ENCODE measurements around the gene TBL1Y.

Gene TBL1Y

DNA sequence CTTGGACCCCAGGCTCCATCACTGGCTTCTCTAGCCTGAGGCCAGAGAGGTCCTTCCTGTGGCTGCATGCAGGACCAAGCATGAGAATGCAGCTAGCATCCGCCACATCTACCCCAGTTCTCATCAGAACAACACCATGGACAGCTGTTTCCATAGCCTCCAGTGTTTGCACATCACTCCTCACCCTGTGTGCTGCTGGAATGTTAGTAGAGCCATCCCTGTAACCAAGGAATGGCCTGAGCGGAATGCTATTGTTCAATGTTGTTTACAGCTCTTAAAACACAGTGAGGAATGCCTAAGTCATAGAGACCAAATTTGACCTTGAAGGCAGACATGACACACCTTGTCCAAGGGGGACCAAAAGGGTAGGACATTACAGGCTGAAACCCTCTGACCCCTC is 183.9 kb downstream of the TBL1Y start:
- H3K9me3 ChIP-seq (ENCODE audit: control insufficient read depth, low read depth, low read length), result no peaks in the 10 kb centered on the region
- H3K36me3 ChIP-seq (ENCODE audit: control insufficient read depth, low read depth, low read length), result no peaks in the 10 kb centered on the region
- no peak overlapping the region for H3K4me3 ChIP-seq (ENCODE audit: low read length)
- no peaks in the 10 kb centered on the region for H3K4me1 ChIP-seq (ENCODE audit: control insufficient read depth, low read depth, low read length)
- no peak overlapping the region for H3K27ac ChIP-seq (ENCODE audit: low read length)
- H3K9ac ChIP-seq (ENCODE audit: low read length), result no peak overlapping the region
- H3K27me3 ChIP-seq (ENCODE audit: control insufficient read depth, insufficient read depth, low read length), result no peaks in the 10 kb centered on the region

DNA sequence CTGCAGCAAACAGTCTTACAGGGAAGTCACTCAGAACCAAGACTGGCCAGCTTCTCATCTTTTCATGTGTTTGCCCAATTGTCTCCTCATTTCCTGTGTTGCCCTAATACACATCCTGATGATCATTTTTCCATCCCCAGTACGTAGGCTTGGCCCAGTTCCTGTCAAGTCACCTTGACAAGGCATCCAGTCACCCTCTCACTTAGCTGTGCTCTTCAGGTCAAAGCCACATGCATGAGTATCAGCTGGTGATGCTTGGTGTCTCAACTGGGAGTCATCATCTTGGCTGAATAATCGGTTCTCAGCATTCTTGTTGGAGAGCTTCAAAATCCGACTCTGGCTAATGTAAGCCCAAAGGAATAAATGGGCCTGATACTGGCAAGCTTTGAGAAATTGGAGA is 186.5 kb downstream of the TBL1Y start:
- no peaks in the 10 kb centered on the region for H3K27me3 ChIP-seq (ENCODE audit: control insufficient read depth, insufficient read depth, low read length)
- H3K4me1 ChIP-seq (ENCODE audit: control insufficient read depth, low read depth, low read length), result no peaks in the 10 kb centered on the region
- H3K9me3 ChIP-seq (ENCODE audit: control insufficient read depth, low read depth, low read length), result no peaks in the 10 kb centered on the region
- H3K27ac ChIP-seq (ENCODE audit: low read length), result no peak overlapping the region
- H3K9ac ChIP-seq (ENCODE audit: low read length), result no peak overlapping the region
- no peaks in the 10 kb centered on the region for H3K36me3 ChIP-seq (ENCODE audit: control insufficient read depth, low read depth, low read length)
- no peak overlapping the region for H3K4me3 ChIP-seq (ENCODE audit: low read length)

DNA sequence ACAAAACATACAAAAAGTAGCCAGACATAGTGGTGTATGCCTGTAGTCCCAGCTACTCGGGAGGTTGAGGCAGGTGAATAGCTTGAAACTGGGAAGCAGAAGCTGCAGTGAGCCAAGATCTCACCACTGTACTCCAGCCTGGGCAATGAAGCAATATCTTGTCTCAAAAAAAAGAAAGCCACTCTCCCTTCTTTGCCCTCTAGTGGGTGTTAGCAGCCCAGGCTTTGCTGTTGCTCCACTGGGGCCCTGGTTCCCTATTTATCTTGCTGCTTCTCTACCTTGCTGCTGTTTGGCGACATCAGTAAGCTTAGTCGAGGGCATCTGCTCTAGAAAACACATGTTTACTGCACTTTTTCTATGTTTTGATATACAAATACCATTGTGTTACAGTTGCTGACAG is 189.2 kb downstream of the TBL1Y start:
- no peaks in the 10 kb centered on the region for H3K4me1 ChIP-seq (ENCODE audit: control insufficient read depth, low read depth, low read length)
- no peak overlapping the region for H3K4me3 ChIP-seq (ENCODE audit: low read length)
- H3K9me3 ChIP-seq (ENCODE audit: control insufficient read depth, low read depth, low read length), result no peaks in the 10 kb centered on the region
- no peak overlapping the region for H3K9ac ChIP-seq (ENCODE audit: low read length)
- no peaks in the 10 kb centered on the region for H3K36me3 ChIP-seq (ENCODE audit: control insufficient read depth, low read depth, low read length)
- no peaks in the 10 kb centered on the region for H3K27me3 ChIP-seq (ENCODE audit: control insufficient read depth, insufficient read depth, low read length)
- H3K27ac ChIP-seq (ENCODE audit: low read length), result no peak overlapping the region

DNA sequence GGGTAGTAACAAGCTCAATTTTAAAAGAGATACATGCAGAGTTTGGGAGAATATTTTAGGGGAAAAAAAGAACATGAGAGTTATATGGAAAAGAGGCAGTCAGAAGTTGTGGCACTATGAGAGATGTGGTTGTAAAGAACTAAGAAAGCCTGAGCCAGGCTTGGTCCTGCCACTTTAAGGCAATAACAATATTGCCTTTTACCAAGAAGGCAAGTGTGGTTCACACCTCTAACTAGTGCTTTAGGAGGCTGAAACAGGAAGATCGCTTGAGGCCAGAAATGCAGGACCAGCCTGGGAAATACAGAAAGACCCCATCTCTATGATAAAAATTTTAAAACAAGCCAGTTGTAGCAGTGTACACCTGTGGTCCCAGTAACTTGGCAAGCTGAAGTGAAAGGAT is 192.2 kb downstream of the TBL1Y start:
- H3K4me3 ChIP-seq (ENCODE audit: low read length), result no peak overlapping the region
- H3K27ac ChIP-seq (ENCODE audit: low read length), result no peak overlapping the region
- H3K4me1 ChIP-seq (ENCODE audit: control insufficient read depth, low read depth, low read length), result no peaks in the 10 kb centered on the region
- no peaks in the 10 kb centered on the region for H3K36me3 ChIP-seq (ENCODE audit: control insufficient read depth, low read depth, low read length)
- H3K9ac ChIP-seq (ENCODE audit: low read length), result no peak overlapping the region
- H3K27me3 ChIP-seq (ENCODE audit: control insufficient read depth, insufficient read depth, low read length), result no peaks in the 10 kb centered on the region
- H3K9me3 ChIP-seq (ENCODE audit: control insufficient read depth, low read depth, low read length), result no peaks in the 10 kb centered on the region

DNA sequence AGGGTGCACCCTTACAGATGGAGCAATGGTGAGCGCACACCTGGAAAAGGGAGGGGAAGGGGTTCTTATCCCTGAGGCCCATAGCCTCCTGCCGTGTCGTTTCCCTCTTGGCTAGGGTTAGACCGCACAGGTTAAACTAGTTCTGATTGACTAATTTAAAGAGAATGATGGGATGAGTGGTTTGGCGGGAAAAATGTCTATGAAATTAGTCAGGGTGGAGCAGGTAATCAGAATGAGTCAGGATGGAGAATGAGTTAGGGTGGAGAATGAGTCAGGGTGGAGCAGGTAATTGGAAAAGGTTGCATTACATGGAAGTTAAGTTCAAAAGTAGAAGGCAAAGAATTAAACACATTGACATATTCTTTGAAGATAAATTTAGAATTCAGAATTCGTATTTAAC is 196.7 kb downstream of the TBL1Y start:
- Histone ChIP-seq H3K9me3 (ENCODE audit: control insufficient read depth, low read depth, low read length) (no peaks in the 10 kb centered on the region), H3K4me1 (ENCODE audit: control insufficient read depth, low read depth, low read length) (no peaks in the 10 kb centered on the region), H3K36me3 (ENCODE audit: control insufficient read depth, low read depth, low read length) (no peaks in the 10 kb centered on the region), H3K4me3 (ENCODE audit: low read length) (no peak overlapping the region), H3K9ac (ENCODE audit: low read length) (no peak overlapping the region), H3K27me3 (ENCODE audit: control insufficient read depth, insufficient read depth, low read length) (no peaks in the 10 kb centered on the region), H3K27ac (ENCODE audit: low read length) (no peak overlapping the region)

DNA sequence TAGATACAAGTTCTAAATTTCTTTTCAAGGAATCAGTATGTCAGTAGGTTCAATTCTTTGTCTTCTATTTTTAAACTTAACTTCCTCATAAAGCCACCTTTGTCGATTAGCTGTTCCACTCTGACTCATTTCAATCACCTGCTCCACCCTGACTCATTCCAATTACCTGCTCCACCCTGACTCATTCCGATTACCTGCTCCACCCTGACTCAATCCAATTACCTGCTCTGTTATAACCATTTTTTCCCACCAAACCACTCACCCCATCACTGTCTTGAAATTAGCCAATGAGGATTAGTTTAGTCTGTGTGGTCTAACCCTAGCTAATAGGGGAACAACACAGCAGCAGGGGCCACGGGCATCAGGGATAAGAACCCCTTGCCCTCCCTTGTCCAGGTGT is 199.6 kb downstream of the TBL1Y start:
- no peak overlapping the region for H3K9ac ChIP-seq (ENCODE audit: low read length)
- no peaks in the 10 kb centered on the region for H3K4me1 ChIP-seq (ENCODE audit: control insufficient read depth, low read depth, low read length)
- no peaks in the 10 kb centered on the region for H3K9me3 ChIP-seq (ENCODE audit: control insufficient read depth, low read depth, low read length)
- no peak overlapping the region for H3K4me3 ChIP-seq (ENCODE audit: low read length)
- no peaks in the 10 kb centered on the region for H3K27me3 ChIP-seq (ENCODE audit: control insufficient read depth, insufficient read depth, low read length)
- H3K27ac ChIP-seq (ENCODE audit: low read length), result no peak overlapping the region
- H3K36me3 ChIP-seq (ENCODE audit: control insufficient read depth, low read depth, low read length), result no peaks in the 10 kb centered on the region

DNA sequence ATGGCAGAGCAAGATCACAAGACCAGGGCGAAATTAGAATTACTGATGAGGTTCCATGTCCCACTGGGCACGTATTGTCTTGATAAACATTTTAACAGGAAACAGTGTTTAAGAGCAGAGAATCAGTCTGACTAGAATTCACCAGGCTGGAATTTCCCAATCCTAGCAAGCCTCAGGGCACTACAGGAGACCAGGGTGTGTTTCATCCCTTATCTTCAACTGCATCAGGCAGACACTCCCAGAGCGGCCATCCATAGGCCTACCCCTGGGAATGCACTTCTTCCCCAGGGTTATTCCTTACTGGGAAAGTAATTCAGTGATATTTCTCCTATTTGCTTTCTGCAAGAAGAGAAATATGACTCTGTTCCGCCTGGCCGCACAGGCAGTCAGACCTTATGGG is 205.4 kb downstream of the TBL1Y start:
- no peak overlapping the region for H3K4me3 ChIP-seq (ENCODE audit: low read length)
- no peaks in the 10 kb centered on the region for H3K36me3 ChIP-seq (ENCODE audit: control insufficient read depth, low read depth, low read length)
- no peak overlapping the region for H3K9ac ChIP-seq (ENCODE audit: low read length)
- no peak overlapping the region for H3K27ac ChIP-seq (ENCODE audit: low read length)
- no peaks in the 10 kb centered on the region for H3K4me1 ChIP-seq (ENCODE audit: control insufficient read depth, low read depth, low read length)
- H3K27me3 ChIP-seq (ENCODE audit: control insufficient read depth, insufficient read depth, low read length), result no peaks in the 10 kb centered on the region
- no peaks in the 10 kb centered on the region for H3K9me3 ChIP-seq (ENCODE audit: control insufficient read depth, low read depth, low read length)

DNA sequence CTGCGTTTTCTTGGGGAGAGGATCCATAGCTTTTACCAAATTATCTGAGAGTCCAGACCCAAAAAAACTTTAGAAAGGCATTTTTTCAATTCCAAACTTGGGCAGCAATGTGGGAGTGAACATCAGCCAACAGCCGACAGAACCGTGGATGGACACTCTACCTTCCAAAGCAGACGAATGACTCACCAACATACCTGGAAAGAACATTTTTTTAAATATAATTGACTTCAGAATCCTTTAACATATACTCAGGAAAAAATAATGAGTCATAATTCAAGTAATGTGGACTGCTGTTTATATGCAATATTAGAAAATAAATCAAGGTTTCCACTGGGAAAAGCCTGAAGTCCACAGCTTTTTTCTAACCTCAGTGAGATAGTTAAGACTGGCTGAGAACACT is 211.7 kb downstream of the TBL1Y start:
- H3K9ac ChIP-seq (ENCODE audit: low read length), result no peak overlapping the region
- H3K36me3 ChIP-seq (ENCODE audit: control insufficient read depth, low read depth, low read length), result no peaks in the 10 kb centered on the region
- H3K27ac ChIP-seq (ENCODE audit: low read length), result no peak overlapping the region
- no peaks in the 10 kb centered on the region for H3K27me3 ChIP-seq (ENCODE audit: control insufficient read depth, insufficient read depth, low read length)
- H3K9me3 ChIP-seq (ENCODE audit: control insufficient read depth, low read depth, low read length), result no peaks in the 10 kb centered on the region
- H3K4me3 ChIP-seq (ENCODE audit: low read length), result no peak overlapping the region
- no peaks in the 10 kb centered on the region for H3K4me1 ChIP-seq (ENCODE audit: control insufficient read depth, low read depth, low read length)

DNA sequence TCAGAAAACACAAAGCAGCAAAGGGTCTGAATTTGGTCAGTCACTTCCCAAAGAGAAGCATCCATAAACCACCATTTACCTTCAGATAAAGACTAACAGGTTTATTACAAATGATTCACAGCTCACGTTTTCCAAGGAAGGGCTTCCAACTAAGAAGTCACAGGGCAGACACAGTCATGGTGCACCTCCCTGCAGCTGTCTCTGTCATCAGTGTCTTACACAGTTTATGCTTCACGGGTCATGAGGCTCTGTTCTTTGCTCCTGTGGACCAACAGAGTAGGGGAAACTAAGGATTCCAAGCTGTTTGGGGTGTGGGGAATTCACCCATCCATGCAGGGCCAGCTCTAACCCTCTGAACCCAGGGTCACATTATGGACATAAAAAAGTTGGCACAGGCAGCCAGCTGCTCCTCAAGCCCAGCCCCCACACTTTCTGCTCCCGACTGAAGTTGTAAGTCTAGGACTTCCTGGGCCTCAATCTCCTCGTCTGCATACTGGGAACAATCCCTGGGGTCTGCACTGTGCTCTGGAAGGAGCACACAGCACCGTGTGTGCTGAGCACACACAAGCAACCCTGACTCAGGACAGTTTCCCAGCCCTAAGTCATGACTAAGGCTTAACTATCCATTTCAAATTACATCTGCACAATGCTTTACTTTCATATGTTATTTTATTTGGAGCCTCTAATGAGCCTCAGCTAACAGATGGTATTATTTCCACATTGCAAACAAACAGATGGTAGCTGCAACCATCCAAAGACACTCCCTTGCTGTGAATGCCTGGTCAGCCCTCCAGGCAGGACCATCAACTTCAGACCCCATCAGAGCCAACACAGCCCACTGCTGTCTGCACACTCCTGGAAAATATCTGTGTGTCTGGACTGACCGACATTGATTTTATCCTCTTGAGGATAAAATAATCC is 214.9 kb downstream of the TBL1Y start:
- H3K27me3 ChIP-seq (ENCODE audit: control insufficient read depth, insufficient read depth, low read length), result no peaks in the 10 kb centered on the region
- H3K4me1 ChIP-seq (ENCODE audit: control insufficient read depth, low read depth, low read length), result no peaks in the 10 kb centered on the region
- H3K27ac ChIP-seq (ENCODE audit: low read length), result no peak overlapping the region
- no peaks in the 10 kb centered on the region for H3K36me3 ChIP-seq (ENCODE audit: control insufficient read depth, low read depth, low read length)
- H3K9me3 ChIP-seq (ENCODE audit: control insufficient read depth, low read depth, low read length), result no peaks in the 10 kb centered on the region
- no peak overlapping the region for H3K9ac ChIP-seq (ENCODE audit: low read length)
- no peak overlapping the region for H3K4me3 ChIP-seq (ENCODE audit: low read length)

DNA sequence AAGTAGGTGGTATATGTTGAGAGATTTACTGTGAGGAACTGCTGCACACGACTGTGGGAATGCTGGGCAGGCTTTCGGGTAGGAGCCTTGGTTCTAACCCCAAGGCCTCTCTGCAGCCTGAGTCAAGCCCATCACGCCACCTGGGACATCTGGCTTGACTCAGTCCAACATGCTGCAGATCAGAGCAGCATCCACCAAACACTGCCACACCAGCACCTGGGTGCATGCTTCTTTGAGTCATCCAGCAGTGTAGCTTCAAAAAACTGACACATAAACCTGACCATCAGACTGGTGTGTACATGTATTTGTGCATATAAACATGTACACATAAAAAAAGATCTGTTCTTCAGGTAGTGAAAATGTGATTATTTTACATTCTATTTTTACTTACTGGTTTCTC is 217.7 kb downstream of the TBL1Y start:
- no peak overlapping the region for H3K4me3 ChIP-seq (ENCODE audit: low read length)
- H3K36me3 ChIP-seq (ENCODE audit: control insufficient read depth, low read depth, low read length), result no peaks in the 10 kb centered on the region
- H3K27ac ChIP-seq (ENCODE audit: low read length), result no peak overlapping the region
- H3K9me3 ChIP-seq (ENCODE audit: control insufficient read depth, low read depth, low read length), result no peaks in the 10 kb centered on the region
- no peaks in the 10 kb centered on the region for H3K4me1 ChIP-seq (ENCODE audit: control insufficient read depth, low read depth, low read length)
- H3K9ac ChIP-seq (ENCODE audit: low read length), result no peak overlapping the region
- no peaks in the 10 kb centered on the region for H3K27me3 ChIP-seq (ENCODE audit: control insufficient read depth, insufficient read depth, low read length)
